Bronchial epithelial cell (primary cell): ENCODE measurements around the gene LDLRAD4. TPM values are rescaled to one million over a fixed set of nuclear protein-coding genes. Genes with fewer than 3 reads are reported as not detected.

Experiments used
- DNase-seq: peaks from one replicate; pipeline ENCODE4 v3.0.0-alpha.2; 2010; ENCODE audit warnings: low read depth
- FAIRE-seq: peaks from 2 replicates; lab custom pipeline; 2011; peaks lifted over from hg19 to GRCh38; lab: Jason Lieb, UNC
- H3K27me3 ChIP-seq: 2 replicates; pipeline ENCODE4 v1.5.1; 2011; ENCODE audit warnings: low read length; ENCODE audit not compliant: control insufficient read depth, insufficient read depth
- H3K36me3 ChIP-seq: 2 replicates; pipeline ENCODE4 v1.5.1; 2011; ENCODE audit warnings: low read length; ENCODE audit not compliant: control insufficient read depth, insufficient read depth
- H3K4me3 ChIP-seq: 2 replicates; pipeline ENCODE4 v1.5.1; 2011; ENCODE audit warnings: mild to moderate bottlenecking, low read depth, low read length, control low read depth
- CTCF ChIP-seq: IDR thresholded peaks from 2 replicates; pipeline ENCODE4 v1.5.1; 2011; ENCODE audit warnings: mild to moderate bottlenecking, moderate library complexity, low read length, control low read depth, inconsistent platforms; ENCODE audit not compliant: insufficient read depth, severe bottlenecking
- total RNA-seq: library from RNA; depleted of rRNA; stranded (reverse); fragments of >200 nt; gene quantifications from 2 replicates; pipeline ENCODE4 v1.2.1, GENCODE V29; 2014

Gene LDLRAD4
- total RNA-seq, 1 donor from 2014 or later: not detected

GRCh38 chr18:13231151-13231550 lies 12.6 kb downstream of the LDLRAD4 start:
- no peaks in the 10 kb centered on the region for H3K27me3 ChIP-seq
- DNase-seq: no peak
- TF ChIP-seq CTCF: no peak
- H3K36me3 ChIP-seq: no peaks in the 10 kb centered on the region
- H3K4me3 ChIP-seq: no peak overlapping the region
- no peak for FAIRE-seq

DNA sequence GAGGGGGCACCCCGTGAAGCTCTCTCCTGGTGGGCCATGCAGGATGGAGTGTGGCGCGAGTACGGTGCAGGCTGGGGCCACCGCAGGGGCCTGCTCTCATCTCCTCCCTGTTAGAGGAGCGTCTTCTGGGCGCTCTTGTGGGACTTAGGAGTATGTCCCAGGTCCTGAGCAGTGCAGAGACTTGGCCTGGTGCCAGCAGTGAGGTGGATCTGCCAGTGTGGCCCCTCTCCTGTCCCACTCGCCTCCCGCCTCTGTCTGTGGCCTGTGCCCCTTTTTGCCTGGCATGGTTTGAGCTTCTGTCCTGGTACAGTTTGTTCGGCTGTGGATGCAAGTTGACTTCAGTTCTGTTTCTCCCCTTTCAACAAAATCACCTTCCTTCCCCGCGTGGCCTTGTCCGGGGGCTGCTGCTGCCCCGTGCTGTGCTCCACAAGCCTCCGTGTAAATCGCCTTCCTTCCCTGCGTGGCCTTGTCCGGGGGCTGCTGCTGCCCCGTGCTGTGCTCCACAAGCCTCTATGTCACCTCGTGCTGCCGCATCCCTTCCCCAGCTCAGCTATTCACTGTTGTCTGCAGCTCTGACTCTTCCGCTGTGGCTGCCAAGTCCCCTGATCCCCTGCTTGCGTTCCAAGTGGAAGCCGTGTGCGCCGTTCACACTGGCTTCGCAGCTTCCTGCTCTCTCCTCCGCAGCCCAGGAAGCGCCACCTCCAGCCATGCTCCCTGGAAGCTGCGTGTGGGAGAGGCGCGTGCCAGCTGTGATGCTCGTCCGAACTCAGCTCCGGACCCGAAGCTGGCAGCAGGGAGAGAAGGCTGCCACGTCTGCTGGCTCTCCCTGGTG lies 13.7 kb downstream of the LDLRAD4 start:
- Histone ChIP-seq H3K4me3 (no peak overlapping the region), H3K36me3 (no peaks in the 10 kb centered on the region), H3K27me3 (no peaks in the 10 kb centered on the region)
- DNase-seq (no peak), FAIRE-seq (no peak)
- no peak for TF ChIP-seq CTCF

DNA sequence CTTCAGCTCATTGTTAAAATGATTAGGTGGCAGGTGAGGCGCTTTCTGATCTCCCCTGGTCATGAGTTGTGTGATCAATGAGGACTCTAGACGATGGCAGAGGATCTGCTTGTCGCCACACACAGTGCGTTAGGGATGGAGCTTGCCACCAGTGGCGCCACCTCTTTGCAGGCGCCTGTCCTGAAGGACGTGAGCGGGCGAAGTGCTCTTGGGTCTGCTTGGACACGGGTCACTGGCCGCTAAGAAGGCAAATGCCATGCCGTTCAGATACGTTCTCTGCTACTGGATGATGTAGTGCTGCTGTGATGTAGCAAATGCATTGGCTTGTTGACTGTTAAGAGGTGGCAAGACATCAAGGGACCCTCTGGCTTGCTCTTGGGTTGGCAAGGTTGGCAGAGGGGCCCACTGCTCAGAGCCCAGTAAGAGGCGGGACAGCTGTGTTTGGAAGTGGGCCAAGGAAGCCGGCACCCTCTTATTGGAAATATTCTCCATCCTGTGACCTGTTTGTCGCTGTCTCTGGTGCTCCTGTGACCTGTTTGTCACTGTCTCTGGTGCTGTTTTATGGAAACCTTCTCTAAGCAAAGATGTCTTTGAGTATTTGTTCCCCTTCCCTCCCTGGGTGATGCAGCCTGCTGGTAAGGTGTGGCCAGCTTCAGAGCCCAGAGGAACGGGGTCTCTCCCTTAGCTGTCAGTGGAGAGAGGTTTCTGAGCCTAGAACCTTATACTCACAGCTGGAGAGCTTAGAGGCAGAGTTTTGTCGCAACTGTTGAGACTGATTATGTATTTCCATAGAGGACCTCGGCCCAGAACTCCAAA lies 14.6 kb downstream of the LDLRAD4 start:
- H3K27me3 ChIP-seq: no peaks in the 10 kb centered on the region
- no peak for FAIRE-seq

DNA sequence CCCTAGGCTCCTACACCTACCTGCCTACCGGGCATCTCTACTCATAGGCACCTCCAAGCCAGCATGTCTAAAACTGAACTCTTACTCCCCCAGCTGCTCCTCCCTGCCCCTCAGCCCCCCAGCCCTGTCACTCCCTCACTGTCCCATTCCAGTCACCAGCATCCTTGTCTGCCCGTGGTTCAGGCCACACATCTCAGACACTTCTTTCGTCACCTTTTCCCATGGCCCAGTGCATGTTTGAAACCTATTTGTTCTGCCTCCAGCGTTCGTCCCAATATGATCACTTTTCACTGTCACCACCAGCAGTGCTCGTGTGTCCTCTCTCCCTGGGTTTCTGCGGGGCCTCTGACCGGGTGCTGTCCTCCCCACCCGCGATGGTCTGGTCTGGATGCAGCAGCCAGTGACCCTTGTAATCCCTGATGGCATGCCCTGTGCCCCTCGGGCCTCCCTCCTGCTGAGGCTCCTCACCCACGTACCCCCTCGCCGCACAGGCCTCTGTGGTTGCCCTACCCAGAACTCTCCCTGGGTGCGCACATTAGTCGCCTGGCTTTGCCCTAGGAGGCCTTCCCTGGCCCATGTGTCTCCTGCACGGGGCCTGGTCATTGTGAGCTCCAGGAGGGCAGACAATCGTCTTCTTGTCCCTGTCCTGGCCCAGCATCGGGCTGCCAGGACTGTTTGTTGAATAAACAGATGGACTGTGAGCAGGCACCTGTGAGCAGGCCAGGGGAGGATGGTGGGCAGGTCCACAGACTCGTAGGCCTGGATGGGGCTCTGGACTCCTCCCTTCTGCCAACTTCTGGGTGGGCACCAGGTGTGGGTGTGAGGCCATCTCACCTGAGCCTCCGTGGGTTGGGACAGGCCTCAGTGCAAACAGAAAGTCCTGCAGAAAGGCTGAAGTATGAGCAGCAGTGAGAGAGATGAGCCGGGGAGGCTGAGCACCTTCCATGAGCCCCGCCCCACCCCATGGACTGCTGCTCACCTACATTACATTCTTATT lies 15.5 kb downstream of the LDLRAD4 start:
- no peaks in the 10 kb centered on the region for H3K27me3 ChIP-seq
- no peak overlapping the region for H3K4me3 ChIP-seq
- FAIRE-seq (no peak), DNase-seq (no peak)
- H3K36me3 ChIP-seq: no peaks in the 10 kb centered on the region
- no peak for TF ChIP-seq CTCF

More for the DNA sequence above, 14.6 kb downstream of the LDLRAD4 start:
- Histone ChIP-seq H3K4me3 (no peak overlapping the region), H3K36me3 (no peaks in the 10 kb centered on the region)
- no peak for DNase-seq
- no peak for TF ChIP-seq CTCF

DNA sequence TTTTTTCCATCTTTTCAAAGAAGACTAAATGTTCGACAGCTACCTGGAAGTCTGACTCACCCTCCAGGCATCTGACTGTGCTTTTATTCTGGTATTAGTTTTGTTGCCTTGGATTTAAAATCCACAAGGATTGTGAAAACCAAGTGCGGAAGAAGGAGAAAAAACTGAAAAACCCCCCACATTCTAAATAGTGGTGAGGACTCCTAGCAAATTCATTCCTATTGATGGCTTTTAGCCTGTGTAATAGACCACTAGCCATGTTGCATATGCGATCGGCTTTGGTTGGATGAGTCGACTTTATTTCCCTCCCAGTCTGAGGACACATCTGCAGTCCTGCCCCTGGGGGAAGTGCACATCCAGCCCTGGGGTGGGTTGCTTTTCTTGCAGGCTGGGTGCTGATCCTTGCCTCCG lies 16.9 kb downstream of the LDLRAD4 start:
- H3K36me3 ChIP-seq: no peaks in the 10 kb centered on the region
- DNase-seq: no peak
- no peak for FAIRE-seq
- H3K27me3 ChIP-seq: no peaks in the 10 kb centered on the region
- no peak overlapping the region for H3K4me3 ChIP-seq
- TF ChIP-seq CTCF: no peak
